Hepatocyte (in vitro differentiated cells): ENCODE results near the gene GATA5. TPM values are rescaled to one million over a fixed set of nuclear protein-coding genes. Genes with fewer than 3 reads are reported as not detected.

Source experiments
- DNase-seq: peaks from one replicate; pipeline ENCODE4 v3.0.0-alpha.2; 2016; ENCODE audit warnings: low spot score
- H2AFZ ChIP-seq: fragments of 200-600 bp; sonication (generic); 2 replicates; pipeline ENCODE4 v1.6.0; 2016; ENCODE audit warnings: antibody characterized with exemption, mild to moderate bottlenecking
- H3K27ac ChIP-seq: fragments of 200-600 bp; sonication (generic); 2 replicates; pipeline ENCODE4 v1.5.1; 2016; ENCODE audit warnings: mild to moderate bottlenecking
- H3K27me3 ChIP-seq: fragments of 200-600 bp; sonication (generic); 2 replicates; pipeline ENCODE4 v1.6.1; 2016
- H3K36me3 ChIP-seq: fragments of 200-600 bp; sonication (generic); replicated peaks from 2 replicates; pipeline ENCODE4 v1.5.1; 2016; ENCODE audit warnings: low read depth; ENCODE audit not compliant: insufficient read depth
- H3K4me1 ChIP-seq: fragments of 200-600 bp; sonication (generic); 2 replicates; pipeline ENCODE4 v1.5.1; 2016; ENCODE audit warnings: mild to moderate bottlenecking, moderate library complexity; ENCODE audit not compliant: insufficient read depth
- H3K4me2 ChIP-seq: fragments of 200-600 bp; sonication (generic); 2 replicates; pipeline ENCODE4 v1.6.0; 2016
- H3K4me3 ChIP-seq: fragments of 200-600 bp; sonication (generic); 2 replicates; pipeline ENCODE4 v1.5.1; 2016; ENCODE audit warnings: mild to moderate bottlenecking
- H3K79me2 ChIP-seq: fragments of 200-600 bp; sonication (generic); 2 replicates; pipeline ENCODE4 v1.6.0; 2017; ENCODE audit warnings: mild to moderate bottlenecking
- H3K9me2 ChIP-seq: fragments of 200-600 bp; sonication (generic); replicated peaks from 2 replicates; pipeline ENCODE4 v1.6.0; 2017; ENCODE audit warnings: mild to moderate bottlenecking; ENCODE audit not compliant: insufficient read depth
- H3K9me3 ChIP-seq: fragments of 200-600 bp; sonication (generic); 2 replicates; pipeline ENCODE4 v1.5.1; 2016; ENCODE audit warnings: low read depth, mild to moderate bottlenecking
- H4K20me1 ChIP-seq: fragments of 200-600 bp; sonication (generic); 2 replicates; pipeline ENCODE4 v1.6.0; 2016; ENCODE audit warnings: mild to moderate bottlenecking; ENCODE audit not compliant: insufficient read depth, poor library complexity, severe bottlenecking
- CTCF ChIP-seq: fragments of 200-600 bp; sonication (generic); IDR thresholded peaks from 2 replicates; pipeline ENCODE4 v1.5.1; 2016; ENCODE audit warnings: antibody characterized with exemption, mild to moderate bottlenecking; ENCODE audit not compliant: poor library complexity
- EZH2 ChIP-seq: fragments of 200-600 bp; sonication (generic); IDR thresholded peaks from 2 replicates; pipeline ENCODE4 v1.6.1; 2016; ENCODE audit warnings: antibody characterized with exemption, mild to moderate bottlenecking, borderline replicate concordance
- EZH2phosphoT487 ChIP-seq: fragments of 200-600 bp; sonication (generic); IDR thresholded peaks from one replicate; pipeline ENCODE4 v1.6.1; 2018; ENCODE audit warnings: antibody characterized with exemption, mild to moderate bottlenecking, low read depth, moderate library complexity; ENCODE audit not compliant: unreplicated experiment, severe bottlenecking
- WGBS: methylation state at CpG from one replicate; pipeline ENCODE4 v1.1.6; 2016; ENCODE audit warnings: low lambda C conversion rate; ENCODE audit errors: missing lambda C conversion rate; 5-methylcytosine and 5-hydroxymethylcytosine counted together
- polyA plus RNA-seq: library from polyadenylated mRNA; unstranded; fragments of >200 nt; fragmentation: Nextera tagmentation; extraction: Ambion mirVana; gene quantifications from 2 replicates; pipeline ENCODE4 v1.2.1, GENCODE V29; 2016
- total RNA-seq: library from RNA; depleted of rRNA; stranded (reverse); fragments of >200 nt; gene quantifications from 2 replicates; pipeline ENCODE4 v1.2.3, GENCODE V29; 2014

Gene GATA5
- total and polyA plus RNA-seq, 2 experiments from 2014 or later, result 28.7 to 53.6 TPM

GRCh38 chr20:62485701-62486089 lies 9.9 kb upstream of the GATA5 start:
- peak overlapping the region; percentile 91 for H3K4me2 ChIP-seq
- no peaks in the 10 kb centered on the region for H3K27me3 ChIP-seq
- peaks cover 94% of the 10 kb centered on the region for H3K4me1 ChIP-seq
- TF ChIP-seq EZH2phosphoT487, result no peak
- TF ChIP-seq EZH2, result no peak
- no peak for TF ChIP-seq CTCF
- H2AFZ ChIP-seq, result no peak overlapping the region
- DNase-seq, result no peak
- no peaks in the 10 kb centered on the region for H3K9me2 ChIP-seq
- H3K4me3 ChIP-seq, result no peak overlapping the region
- H3K27ac ChIP-seq, result peak overlapping the region; percentile 98
- H3K9me3 ChIP-seq, result no peaks in the 10 kb centered on the region
- H4K20me1 ChIP-seq, result no peaks in the 10 kb centered on the region
- 60% methylated on average over 16 of the region's 17 CpGs for WGBS
- peaks cover 18% of the 10 kb centered on the region for H3K79me2 ChIP-seq
- H3K36me3 ChIP-seq, result no peaks in the 10 kb centered on the region

GRCh38 chr20:62485062-62485700 lies 9.4 kb upstream of the GATA5 start:
- H3K9me3 ChIP-seq, result no peaks in the 10 kb centered on the region
- H3K79me2 ChIP-seq, result peaks cover 18% of the 10 kb centered on the region
- no peak overlapping the region for H3K4me3 ChIP-seq
- H3K27me3 ChIP-seq, result no peaks in the 10 kb centered on the region
- no peaks in the 10 kb centered on the region for H4K20me1 ChIP-seq
- DNase-seq, result peak; percentile 92
- H3K27ac ChIP-seq, result peak overlapping the region; percentile 98
- H2AFZ ChIP-seq, result no peak overlapping the region
- peaks cover 99% of the 10 kb centered on the region for H3K4me1 ChIP-seq
- H3K4me2 ChIP-seq, result peak overlapping the region; percentile 91
- no peaks in the 10 kb centered on the region for H3K36me3 ChIP-seq
- no peaks in the 10 kb centered on the region for H3K9me2 ChIP-seq
- WGBS, result 4% methylated on average over 21 of the region's 21 CpGs
- TF ChIP-seq EZH2, result no peak
- TF ChIP-seq CTCF, result no peak
- no peak for TF ChIP-seq EZH2phosphoT487

GRCh38 chr20:62484478-62484877 lies 8.7 kb upstream of the GATA5 start:
- no peak for TF ChIP-seq EZH2
- TF ChIP-seq CTCF, result no peak
- TF ChIP-seq EZH2phosphoT487, result no peak
- no peak for DNase-seq
- no peaks in the 10 kb centered on the region for H4K20me1 ChIP-seq
- H3K4me2 ChIP-seq, result peak overlapping the region; percentile 91
- H3K4me3 ChIP-seq, result no peak overlapping the region
- peaks cover 93% of the 10 kb centered on the region for H3K4me1 ChIP-seq
- no peaks in the 10 kb centered on the region for H3K36me3 ChIP-seq
- H3K9me3 ChIP-seq, result no peaks in the 10 kb centered on the region
- H3K79me2 ChIP-seq, result peaks cover 18% of the 10 kb centered on the region
- H2AFZ ChIP-seq, result no peak overlapping the region
- H3K27me3 ChIP-seq, result no peaks in the 10 kb centered on the region
- H3K9me2 ChIP-seq, result no peaks in the 10 kb centered on the region
- WGBS, result 80% methylated on average over 9 of the region's 9 CpGs
- peak overlapping the region; percentile 98 for H3K27ac ChIP-seq
